GM18861 (cell line): ENCODE measurements around the gene PRC1.

Experiments
- ATAC-seq: cut with Tn5 transposase; IDR thresholded peaks from one replicate; pipeline ENCODE4 v1.9.1; 2021; ENCODE audit not compliant: unreplicated experiment

Gene PRC1

GRCh38 chr15:90990446-90990845 is 3.9 kb downstream of the PRC1 start:
- no peak for ATAC-seq

DNA sequence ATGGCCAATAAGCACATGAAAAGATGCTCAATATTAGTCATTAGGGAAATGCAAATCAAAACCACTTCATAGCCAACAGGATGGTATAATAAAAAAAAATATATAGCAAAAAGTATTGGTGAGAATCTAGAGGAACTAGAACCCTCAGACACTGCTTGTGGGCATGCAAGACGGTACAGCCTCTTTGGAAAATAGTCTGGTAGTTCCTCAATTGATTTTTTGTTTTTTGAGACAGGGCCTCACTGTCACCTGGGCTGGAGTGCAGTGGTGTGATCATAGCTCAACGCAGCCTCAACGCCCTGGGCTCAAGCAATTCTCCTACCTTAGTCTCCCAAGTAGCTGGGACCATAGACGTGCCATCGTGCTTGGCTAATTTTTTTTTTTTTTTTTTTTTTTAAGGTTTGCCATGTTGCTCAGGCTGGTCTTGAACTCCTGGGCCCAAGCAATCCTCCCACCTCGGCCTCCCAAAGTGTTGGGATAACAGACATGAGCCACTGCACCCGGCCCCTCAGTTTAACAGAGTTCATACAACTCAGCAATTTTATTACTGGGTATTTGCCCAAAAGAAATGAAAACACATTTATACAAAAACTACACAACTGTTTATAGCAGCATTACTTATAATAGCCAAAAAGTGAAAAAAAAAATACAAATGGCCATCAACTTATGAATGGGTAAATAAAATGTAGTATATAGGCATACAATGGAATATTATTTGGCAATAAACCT is 5.1 kb downstream of the PRC1 start:
- ATAC-seq = no peak

DNA sequence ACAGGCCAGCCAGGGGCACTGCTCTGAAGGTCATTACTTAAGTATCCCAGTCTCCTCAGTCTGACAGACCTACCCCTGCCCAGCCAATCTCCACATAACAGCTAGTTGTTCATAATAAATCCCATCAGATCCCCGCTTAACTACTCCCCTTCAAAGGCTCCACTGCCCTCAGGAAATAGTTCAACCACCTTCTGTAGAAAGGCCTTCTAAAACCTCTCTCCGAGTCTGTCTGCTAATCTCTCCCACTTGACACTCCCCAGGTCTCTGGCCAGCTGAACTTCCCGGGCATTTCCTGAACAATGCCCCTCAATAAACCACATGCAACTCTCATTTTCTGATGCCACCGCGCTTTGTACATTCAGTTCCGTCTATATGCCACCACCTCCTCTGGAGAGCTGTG is 6.0 kb downstream of the PRC1 start:
- ATAC-seq = no peak

GRCh38 chr15:90987561-90988141 is 6.7 kb downstream of the PRC1 start:
- ATAC-seq = no peak

GRCh38 chr15:90986790-90987507 is 7.4 kb downstream of the PRC1 start:
- ATAC-seq = peak; percentile 42

- ATAC-seq = peak; percentile 29
Measured at GRCh38 chr15:90982135-90982534, 12.2 kb downstream of the PRC1 start.

DNA sequence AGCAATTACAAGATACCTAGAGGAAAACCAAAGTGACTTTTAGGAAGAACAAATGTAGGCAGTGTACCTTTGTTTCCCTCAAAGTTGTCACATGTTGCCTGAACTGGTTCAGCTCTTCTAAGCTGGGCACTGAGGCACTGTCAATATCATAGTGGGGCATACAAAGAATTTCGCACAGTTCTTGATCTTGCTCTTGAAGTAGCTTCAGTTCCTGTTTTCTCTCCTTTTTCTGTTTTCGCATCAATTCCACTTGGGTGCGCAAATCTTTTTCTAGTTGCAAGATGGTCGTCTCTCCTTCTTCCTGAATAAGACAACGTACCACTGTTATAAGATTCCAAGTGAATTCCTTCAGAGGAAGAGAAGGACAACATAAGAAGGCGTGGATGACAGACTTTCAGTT is 12.7 kb downstream of the PRC1 start:
- peak; percentile 67 for ATAC-seq

GRCh38 chr15:90979582-90979981 is 14.8 kb downstream of the PRC1 start:
- no peak for ATAC-seq

GRCh38 chr15:90974216-90974615 is 20.1 kb downstream of the PRC1 start:
- ATAC-seq = no peak

- ATAC-seq = no peak
Measured at GRCh38 chr15:90972133-90972532, 22.2 kb downstream of the PRC1 start.

GRCh38 chr15:90970274-90970673 is 24.1 kb downstream of the PRC1 start:
- no peak for ATAC-seq

DNA sequence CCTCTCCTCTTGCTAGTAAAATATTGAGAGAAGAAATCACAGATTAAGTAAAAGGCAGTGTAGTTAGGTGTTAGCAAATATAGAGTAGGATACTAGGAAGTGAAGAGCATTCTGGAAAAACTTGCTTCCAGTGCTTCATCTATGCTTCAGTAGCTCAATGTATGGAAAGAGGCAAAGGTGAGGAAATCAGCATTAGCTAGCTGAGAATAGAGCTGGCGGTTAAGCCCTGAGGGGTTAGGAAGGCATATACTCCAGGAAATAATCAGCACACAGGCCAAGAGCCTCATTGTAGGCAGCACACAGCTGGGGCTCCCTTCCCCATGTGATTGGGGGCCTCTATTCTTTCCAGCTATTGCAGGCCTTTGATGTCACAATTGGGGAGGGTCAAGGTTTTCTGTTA is 25.9 kb downstream of the PRC1 start:
- ATAC-seq = no peak

- no peak for ATAC-seq
Measured at GRCh38 chr15:90967206-90967605, 27.1 kb downstream of the PRC1 start.

DNA sequence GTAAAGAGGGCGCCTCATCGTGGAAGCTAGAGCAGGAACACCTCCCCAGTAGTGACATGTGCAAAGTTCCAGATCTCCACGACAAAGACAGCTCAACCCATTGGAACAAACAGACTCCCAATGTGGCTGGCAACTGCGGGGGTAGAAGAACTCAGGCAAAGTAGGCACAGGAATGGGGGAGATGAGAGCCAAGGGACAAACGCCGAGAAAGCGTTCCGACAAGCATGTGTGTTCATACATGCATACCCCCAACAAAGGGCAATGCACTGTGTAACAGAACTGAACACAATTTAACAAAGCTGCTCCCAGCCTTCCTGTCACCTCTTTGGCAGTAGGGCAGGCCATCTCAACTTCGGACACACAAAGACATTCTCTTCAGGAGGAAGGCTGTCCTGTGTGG is 28.1 kb downstream of the PRC1 start:
- ATAC-seq = no peak

DNA sequence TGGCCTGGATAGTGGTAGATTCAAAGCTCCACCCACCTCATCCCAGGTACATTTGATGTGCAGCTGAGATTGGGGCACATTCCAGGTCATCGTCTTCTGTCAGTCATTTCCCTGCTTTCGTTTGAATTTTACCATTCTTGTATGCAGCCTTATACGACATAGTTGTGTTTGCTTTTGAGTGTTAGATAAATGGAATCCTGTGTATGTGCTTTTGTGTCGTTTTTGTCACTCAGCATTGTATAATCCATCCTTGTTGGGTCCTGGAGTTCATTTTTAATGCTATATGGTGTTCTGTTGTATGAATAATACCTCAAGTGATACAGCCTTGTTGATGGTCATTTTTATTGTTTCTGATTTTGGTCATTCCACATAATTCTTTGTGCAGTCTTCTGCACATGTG is 32.3 kb downstream of the PRC1 start:
- no peak for ATAC-seq

- no peak for ATAC-seq
Measured at GRCh38 chr15:90960298-90961091, 33.8 kb downstream of the PRC1 start.

DNA sequence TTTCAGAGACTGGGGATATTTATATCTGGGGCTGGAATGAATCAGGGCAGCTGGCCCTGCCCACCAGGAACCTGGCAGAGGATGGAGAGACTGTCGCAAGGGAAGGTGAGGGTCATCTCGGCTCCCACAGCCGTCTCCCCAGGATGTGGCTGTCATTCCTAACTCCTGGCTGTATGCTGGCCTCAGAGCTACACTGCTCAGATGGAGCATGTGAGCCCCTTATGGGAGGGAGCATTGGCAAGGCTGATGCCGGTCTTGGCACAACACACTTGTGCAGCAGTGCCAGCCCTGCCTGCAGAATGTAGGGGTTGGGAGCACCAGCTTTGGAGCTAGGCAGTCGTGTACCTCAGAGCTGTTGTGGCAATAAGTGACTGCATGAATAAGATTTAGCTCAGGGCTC is 34.4 kb downstream of the PRC1 start:
- no peak for ATAC-seq

DNA sequence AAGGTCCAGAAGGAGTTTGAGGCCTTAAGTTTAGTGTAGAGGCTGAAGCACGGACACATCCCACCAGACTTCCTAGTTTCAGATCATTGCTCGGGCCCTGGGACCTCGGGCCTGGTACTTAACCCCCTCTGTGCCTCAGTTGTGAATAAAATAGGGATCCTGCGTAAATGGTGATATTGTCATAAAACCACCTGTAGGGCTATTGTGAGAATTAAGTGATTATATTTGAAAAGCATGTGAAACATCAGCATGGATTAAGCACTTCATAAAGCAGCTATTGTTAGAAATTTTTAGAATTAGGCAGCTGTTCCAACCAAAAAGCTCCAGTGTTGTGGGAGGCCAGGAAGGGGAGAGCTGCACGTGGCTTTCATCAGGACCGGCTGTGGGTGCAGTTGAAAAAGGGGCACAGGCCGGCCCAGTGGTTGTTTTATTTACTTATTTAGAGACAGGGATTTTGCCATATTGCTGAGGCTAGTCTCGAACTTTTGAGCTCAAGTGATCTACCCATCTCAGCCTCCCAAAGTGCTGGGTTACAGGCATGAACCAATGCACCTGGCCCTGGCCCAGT is 35.2 kb downstream of the PRC1 start:
- no peak for ATAC-seq

DNA sequence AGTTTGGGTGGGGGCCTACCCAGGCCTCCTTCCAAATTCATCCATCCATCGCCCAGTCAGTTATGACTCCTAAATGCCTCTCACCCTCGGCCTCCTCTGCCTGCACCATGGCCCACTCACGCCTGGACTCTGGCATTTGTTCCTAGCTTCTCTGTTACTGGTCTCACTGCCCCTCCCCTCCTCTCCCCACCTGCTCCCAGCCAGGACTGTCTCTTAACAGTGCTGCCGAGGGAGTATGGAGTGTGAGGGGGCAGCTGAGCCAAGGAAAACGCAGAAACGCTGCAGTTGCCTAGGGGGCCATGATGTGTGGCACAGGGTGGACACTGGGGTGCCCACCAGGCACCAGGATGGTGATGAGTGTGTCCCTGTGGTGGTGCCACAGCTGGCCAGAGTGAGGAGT is 36.5 kb downstream of the PRC1 start:
- no peak for ATAC-seq

DNA sequence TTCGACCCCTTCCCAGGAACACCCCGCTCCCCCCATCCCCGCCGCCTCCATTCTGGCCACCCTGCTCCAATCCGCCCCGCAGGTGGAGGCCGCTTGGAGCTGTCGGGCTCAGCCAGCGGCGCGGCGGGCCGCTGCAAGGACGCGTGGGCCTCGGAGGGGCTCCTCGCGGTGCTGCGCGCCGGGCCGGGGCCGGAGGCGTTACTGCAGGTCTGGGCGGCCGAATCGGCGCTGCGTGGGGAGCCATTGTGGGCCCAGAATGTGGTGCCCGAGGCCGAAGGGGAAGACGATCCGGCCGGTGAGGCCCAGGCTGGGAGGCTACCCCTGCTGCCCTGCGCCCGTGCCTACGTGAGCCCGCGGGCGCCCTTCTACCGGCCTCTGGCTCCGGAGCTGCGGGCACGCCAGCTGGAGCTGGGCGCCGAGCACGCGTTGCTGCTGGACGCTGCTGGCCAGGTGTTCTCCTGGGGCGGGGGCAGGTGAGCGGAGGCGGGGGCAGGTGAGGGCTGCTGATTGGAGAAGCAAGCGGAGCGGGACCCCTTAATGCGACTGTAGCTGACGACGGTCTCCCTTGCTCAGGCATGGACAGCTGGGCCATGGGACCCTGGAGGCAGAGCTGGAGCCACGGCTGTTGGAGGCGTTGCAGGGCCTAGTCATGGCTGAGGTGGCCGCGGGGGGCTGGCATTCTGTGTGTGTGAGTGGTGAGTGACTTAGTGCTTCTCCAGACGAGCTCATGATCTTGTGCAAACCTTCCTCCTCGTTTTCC is 37.1 kb downstream of the PRC1 start:
- ATAC-seq = no peak
